Skin of body (tissue), 2 donors: ENCODE results near the gene NPIPB6. TPM values are rescaled to one million over a fixed set of nuclear protein-coding genes. Genes with fewer than 3 reads are reported as not detected.

Source experiments
- DNase-seq: peaks from one replicate; lab custom pipeline; 2025; lab: John Stamatoyannopoulos, UW
- total RNA-seq: library from RNA; depleted of rRNA; stranded (reverse); fragments of >200 nt; gene quantifications from one replicate; pipeline ENCODE4 v1.2.3, GENCODE V29; 2014

NPIPB6 gene
- total RNA-seq, 1 donor from 2014 or later: 1.9 TPM

DNA sequence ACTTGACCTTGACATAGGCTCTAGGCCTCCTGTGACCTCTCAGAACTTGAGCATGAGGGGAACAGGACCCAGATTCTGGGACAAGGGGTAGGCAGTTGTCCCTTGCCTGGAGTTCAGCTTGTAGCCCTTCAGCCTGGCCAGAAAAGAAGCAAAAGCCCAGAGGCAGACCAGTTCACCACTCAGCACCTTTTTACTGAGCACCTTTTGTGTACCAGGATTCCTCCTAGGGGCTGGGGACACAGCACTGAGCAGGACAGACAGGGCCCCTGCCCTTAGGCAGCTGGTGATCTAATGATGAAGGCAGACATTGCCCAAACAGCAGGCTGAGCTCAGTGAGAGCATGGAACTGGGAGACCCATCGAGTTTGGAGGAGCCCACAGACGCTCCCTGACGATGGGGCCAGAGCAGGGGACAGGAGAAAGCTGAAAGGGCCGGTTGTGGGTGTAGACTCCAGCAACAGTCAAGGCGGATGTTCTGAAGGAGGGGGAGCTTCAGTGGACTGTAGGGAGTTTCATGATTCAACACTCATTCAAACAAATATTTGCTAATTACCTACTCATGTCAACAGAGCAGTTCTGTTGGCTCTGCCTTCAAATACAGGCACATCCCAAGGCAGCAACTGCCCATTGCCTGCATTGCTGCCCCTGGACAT lies 38.9 kb downstream of the NPIPB6 start:
- DNase-seq: no peak

DNA sequence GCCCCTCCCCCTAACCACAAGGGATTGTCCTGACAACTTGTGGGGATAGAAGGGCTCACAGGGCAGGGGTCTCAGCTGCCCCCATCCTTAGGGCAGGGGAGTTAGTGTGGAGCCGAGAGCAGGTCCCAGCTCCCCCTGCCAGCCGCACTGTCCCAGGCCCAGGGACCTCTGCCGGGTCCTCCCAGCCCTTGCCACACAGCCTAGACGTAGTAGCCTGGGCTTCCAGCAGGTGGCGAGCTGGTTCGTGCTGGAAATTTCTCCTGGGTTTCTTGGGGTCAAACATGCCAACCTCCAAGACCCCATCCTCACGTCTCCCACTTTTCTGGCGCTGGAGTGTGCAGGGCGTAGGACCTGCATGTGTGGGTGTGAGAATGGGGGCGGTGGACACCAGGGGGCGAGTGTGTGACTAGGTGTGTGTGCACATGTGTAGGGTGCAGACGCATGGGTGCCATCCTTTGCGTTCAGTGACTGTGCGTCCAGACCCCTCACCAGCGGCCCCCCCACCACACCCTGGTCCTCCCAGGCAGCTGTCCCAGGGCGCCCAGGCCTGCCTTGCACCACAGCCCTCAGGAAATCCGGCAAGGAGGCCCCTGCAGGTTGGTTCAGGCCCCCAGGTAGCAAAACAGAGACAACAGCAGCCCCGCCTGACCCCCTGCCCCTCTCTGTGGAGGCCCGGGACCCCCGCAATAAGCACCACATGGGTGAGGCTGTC lies 41.5 kb downstream of the NPIPB6 start:
- DNase-seq: no peak

DNA sequence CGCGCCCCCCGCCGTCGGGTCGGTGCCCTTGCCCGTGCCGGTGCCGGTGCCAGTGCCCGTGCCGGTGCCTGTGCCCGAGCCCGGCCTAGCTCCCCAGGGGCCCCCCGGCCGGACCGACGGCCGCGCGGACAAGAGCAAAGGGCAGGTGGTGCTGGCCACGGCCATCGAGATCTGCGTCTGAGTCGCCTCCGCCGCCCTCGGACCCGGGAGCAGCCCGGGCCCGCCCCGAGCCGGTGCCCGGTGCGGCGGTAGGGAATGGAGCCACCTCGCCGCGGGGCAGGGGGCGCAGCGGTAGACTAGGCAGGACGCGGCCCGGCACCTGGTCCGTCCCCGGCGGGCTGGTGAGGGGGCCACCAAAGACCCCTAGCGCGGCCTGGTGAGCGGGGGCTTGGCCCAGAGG lies 42.6 kb downstream of the NPIPB6 start:
- DNase-seq: no peak

DNA sequence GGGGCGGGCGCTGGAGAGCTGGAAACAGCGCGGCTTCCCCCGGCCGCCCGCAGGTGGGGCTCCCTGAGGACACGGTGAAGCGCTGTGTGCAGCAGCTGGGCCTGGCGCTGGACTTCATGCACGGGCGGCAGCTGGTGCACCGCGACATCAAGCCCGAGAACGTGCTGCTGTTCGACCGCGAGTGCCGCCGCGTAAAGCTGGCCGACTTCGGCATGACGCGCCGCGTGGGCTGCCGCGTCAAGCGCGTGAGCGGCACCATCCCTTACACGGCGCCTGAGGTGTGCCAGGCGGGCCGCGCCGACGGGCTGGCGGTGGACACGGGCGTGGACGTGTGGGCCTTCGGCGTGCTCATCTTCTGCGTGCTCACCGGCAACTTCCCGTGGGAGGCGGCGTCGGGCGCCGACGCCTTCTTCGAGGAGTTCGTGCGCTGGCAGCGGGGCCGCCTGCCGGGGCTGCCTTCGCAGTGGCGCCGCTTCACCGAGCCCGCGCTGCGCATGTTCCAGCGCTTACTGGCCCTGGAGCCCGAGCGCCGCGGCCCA lies 43.2 kb downstream of the NPIPB6 start:
- DNase-seq: no peak

DNA sequence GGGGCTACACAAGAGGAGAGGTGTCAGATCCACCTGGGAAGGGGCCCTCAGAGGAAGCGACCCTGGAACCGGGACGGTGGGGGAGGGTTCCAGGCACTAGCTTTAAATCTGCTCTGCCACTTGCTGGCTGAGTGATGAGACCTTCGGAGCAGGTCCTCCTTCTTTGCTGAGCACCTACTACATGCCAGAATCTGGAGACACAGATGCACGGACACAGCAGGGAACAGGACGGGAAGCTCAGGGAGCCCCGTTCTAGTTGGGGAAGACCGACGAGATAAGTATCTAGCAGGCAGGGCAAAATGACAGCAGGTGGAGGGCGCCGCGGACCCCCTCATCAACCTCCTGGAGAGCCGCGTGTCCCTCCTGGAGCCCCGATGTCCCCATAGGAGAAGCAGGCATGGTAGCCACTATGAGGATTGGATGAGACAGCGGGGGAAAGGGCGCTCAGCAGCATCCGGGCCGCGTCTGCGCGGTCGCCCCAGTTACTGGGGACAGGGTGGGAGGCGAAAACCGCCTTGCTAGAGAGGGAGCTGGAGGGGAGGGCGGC lies 43.8 kb downstream of the NPIPB6 start:
- no peak for DNase-seq

DNA sequence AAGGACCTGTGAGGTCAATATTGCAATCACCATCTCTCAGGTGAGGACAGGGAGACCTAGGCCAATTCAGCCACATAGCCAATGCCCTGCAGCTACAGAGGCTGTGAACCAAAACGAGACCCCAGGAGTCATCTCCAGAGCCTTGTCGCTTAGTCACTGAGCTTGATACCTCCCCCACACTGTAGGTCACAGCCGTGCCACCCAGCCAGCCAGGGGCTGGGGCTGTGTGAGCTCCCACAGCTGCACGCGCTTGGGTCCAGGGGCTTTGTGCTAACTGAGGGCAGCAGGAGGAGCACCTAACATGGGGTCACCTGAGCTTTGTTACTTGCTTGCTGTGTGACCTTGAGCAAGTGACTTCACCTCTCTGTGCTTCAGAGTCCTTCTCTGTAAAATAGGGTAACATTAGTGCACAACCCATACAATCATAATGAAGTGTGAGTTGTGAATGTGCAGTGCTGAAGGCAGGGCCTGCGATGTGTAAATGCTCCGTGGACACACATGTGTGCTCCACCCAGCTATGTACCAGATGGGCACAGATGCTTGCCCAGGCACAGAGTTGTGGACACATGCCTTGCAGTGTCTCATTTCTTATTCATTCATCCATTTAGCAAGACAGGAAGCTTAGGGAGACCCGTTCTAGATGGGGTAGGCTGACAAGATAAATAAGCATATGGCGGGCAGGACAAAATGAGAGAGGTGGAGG lies 45.1 kb downstream of the NPIPB6 start:
- no peak for DNase-seq

DNA sequence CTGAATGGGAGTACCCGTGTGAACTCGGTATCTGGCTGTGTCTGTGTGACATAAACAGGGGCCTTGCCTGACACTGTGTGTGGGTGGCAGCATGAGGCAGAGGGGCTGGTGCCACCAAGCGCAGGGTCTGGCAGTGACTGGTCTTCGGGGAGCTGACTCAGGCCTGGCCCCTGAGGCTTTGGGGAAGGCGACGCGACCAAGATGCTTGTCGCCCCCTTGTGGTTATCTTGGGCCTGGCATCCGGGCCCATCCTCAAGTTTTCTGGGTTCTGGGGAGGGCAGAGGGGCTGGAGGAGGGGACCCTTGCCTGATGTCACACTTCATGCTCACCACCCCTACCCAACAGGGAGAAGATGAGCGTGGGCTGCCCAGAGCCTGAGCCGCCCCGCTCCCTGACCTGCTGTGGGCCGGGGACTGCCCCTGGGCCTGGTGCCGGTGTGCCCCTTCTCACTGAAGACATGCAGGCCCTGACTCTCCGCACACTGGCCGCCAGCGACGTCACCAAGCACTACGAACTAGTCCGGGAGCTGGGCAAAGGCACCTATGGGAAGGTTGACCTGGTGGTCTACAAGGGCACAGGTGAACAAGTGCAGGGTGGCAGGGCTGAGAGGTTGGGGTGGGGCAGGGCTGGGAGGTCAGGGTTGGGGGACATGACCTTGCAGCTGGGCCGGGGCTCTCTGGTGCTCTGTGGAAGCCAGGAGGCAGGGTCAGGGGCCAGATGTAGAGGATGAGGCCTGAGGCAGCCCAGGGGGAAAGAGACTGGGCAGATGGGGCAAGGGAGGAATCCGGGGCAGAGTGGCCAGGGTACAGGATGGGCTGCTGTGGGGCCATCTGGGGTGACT lies 46.0 kb downstream of the NPIPB6 start:
- no peak for DNase-seq

DNA sequence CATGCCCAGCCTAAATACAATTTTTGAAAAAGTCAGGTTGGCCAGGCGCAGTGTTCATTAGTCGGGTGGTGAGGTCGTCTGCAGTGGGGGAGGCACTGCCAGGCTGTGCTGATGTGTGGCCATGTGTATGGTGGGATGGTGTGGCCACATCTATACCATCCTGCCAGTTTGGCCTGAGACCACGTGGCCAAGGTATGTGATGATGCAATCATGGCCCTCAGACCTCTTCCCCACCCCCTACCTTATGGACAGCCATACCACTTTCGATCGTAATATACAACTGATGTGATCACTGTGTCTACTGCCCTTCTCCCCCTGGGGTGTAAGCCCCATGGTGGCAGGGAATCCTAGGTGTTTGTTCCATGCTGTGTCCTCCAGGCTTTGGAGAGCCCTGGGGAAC lies 47.3 kb downstream of the NPIPB6 start:
- no peak for DNase-seq

DNA sequence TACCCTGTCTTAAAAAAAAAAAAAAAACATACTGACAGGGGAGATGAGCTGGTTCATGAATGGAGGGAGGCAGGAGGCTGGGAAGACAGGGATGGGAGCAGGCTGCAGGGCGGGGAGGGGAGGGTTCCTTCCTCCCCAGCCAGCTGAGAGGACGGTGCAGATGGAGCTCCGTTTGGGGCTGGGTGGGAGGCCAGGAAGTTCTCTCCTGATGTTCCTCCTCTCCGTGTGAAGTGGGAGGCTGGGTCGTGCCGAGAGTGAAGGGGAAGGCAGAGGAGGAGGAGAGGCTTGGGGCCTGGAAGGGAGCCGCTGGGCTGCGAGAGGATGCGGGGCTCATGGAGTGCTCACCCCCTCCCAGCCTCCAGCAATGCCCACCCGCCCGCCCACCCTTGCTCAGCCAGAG lies 49.7 kb downstream of the NPIPB6 start:
- DNase-seq: no peak

DNA sequence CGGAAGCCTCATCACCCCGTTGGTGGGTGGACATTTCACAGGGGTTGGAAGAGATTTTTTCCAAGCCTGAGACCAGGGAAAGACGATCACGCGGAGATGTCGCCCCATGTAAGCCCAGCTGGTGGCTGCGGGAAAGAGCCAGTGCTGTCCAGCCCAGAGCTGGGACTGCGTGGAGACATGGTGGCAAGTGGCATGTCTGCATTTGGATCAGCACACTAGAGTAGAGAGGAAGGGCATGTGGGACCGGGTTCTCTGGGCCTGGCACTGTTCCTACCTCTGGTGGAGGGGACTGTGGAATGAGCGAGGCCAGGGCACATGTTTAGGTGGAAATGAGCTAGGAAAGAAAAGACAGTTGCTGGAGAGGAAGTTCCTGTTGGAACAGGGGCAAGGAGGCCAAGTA lies 51.0 kb downstream of the NPIPB6 start:
- no peak for DNase-seq

DNA sequence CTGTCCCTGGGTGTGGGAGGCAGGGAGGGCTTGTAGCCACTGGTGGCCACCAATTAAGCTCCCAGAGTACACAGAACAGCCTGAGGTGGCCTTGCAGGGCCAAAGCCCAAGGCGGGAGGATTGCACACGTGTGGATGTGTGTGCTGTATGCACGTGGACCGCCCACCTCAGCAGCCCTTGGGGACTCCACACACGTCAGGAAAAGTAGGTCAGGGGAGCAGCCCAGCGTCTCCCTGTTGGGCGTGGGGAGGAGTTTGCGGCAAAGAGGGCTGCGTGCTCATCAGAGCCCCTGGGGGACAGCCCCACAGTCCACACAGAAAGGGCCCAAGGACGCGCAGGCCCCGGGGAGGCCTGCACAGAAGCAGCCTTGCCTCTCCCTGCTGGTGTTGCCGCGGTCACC lies 51.4 kb downstream of the NPIPB6 start:
- no peak for DNase-seq

DNA sequence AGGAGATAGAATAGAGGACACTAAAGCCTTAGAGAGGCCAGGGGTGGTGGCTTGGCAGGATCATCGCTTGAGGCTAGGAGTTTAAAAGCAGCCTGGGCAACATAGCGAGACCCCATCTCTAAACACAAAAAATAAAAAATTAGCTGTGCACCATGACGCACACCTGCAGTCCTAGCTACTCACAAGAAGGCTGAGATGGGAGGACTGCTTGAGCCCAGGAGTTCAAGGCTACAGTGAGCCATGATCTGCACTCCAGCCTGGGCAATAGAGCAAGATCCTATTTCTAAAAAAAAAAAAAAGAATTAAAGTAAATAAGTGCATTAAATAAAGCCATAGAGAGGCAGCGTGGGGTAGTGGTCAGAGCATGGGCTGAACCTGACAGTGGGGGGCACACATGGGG lies 51.9 kb downstream of the NPIPB6 start:
- DNase-seq: no peak

DNA sequence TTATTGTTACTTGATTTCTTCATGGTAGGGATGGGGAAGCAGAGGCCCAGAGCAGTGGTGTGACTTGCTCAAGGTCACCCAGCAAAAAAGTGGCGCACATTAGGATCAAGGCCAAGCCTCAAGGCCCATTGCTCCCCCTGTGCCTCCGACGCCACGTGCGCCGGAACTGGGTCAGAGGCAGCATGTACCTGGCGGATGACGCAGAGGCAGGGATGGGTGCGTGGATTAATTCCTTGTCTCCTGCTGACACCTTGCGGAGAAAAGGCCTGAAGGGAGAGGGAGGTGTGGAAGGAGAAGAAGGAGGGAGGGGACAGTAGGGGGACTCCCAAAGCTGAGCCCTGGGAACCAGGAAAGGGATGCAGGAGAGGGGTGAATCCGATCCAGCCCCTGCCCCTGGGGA lies 52.5 kb downstream of the NPIPB6 start:
- DNase-seq: no peak

DNA sequence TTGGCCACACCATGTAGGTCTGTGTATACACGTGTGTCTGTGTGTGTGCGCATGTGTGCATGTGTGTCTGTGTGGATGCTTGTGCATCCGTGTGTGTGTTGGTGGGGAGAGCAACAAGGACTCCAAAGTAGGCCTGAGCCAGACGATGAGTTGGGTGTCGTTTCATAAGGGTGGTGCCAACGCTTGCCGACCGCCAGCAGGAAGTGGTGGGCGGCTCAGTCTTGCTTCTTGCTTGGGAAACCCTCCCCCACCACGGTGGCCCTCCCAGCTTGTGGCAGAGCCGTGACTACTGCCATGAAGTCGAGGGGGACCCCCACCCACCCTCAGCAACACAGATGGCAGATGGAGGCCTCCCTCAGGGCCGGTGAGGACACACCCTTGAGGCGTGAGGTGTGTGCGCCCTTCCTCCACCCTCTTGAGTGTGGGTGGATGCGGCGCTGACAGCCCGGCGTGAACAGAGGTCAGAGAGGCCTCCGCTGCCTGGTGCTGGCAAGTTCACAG lies 53.4 kb downstream of the NPIPB6 start:
- no peak for DNase-seq

DNA sequence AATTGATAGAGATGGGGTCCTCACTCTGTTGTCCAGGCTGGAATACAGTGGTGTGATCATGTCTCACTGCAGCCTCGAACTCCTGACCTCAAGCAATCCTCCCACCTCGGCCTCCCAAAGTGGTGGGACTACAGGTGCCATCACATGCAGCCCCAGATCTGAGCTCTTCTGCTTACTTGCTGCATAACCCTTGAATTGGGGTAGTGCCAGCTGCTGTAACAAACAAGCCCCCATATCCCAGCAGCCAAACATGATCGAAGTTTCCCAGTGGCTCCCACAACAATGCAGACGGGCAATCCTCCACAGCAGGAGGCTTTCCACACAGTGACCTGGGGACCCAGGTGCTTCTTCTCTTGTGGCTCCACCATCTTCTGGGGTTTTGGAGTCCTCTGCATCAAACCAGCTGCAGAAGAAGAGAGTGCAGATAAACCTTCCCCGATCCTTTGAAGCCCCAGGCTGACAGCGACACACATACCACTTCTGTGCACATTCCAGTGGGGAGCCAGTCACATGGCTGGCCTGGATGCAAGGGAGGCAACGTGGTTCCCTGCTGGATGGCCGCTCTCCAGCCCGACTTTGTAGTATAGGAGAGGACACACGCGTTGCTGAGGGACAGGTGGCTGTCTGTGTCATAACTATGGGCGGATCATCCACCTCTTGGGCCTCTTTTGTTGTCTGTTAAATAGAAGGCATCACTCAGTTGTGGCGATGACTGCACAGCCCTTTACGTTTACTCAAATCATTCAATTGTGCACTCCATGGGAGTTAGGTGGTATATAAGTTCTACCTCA lies 54.3 kb downstream of the NPIPB6 start:
- no peak for DNase-seq

DNA sequence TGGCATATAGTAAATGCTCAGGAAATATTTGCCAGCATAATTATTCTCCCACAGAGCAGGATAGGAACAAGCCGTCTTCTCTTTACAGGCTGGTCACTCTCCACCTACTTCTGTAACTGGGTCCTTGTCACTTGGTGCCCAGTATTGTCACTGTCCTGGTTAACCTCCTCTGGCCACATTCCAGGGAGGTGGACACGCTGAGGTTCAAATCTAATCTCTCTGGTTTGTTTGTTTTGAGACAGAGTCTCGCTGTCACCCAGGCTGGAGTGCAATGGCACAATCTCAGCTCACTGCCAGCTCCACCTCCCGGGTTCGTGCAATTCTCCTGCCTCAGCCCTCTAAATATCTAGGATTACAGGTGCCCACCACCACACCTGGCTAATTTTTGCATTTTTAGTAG lies 55.4 kb downstream of the NPIPB6 start:
- DNase-seq: no peak

DNA sequence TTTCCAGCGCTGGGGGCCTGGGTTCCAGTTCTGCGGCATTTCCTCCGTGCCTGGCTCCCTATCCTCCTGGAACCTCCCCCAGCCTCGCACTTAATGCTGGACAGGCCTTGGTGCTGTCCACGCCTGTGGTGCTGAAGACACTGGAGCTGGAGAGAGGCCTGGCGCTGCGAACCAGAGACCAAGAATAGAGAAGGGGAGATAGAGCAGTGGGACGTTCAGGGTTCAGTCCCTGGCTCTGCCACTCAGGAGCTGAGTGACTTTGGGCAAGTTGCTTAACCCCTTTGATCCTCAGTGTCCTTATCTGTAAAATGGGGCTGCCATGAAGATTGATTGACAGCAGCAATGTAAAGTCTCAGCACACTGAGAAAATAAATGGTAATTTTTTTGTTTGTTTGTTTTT lies 59.1 kb downstream of the NPIPB6 start:
- no peak for DNase-seq

DNA sequence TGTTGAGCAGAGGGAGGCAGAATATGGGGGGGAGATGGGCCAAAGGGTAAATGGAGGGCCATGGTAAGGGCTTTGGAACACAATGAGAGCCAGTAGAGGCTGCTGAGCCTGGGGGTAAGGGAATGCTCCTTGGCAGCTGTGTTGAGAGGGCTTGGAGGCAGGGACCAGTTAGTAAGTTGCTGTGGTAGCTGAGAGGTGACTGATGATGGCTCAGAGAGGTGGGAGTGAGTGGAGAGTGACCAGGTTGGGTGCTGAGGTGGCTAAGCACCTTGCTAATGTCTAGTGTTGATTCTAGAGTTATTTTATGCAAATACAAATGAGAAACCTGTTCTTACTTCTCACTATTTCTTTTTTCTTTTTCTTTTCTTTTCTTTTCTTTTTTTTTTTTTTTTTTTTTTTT lies 60.2 kb downstream of the NPIPB6 start:
- DNase-seq: no peak

DNA sequence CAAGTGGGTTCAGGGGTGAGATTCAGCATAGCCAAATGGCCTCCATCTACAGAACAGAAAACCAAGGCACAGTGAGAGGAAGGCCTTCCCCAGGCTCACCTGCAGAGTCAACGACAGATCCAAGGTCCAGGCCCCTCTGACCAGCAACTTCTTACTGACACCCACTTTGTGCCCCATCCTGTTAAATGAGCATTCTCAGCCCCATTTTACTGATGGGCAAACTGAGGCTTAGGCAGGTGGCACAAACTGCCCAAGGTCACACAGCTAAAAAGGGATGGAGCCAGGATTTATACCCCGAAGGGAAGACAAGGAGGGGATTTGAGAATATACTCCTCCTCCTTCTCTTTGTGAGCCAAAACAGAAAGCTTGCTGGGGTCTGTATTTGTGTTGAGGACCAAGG lies 61.7 kb downstream of the NPIPB6 start:
- DNase-seq: no peak

DNA sequence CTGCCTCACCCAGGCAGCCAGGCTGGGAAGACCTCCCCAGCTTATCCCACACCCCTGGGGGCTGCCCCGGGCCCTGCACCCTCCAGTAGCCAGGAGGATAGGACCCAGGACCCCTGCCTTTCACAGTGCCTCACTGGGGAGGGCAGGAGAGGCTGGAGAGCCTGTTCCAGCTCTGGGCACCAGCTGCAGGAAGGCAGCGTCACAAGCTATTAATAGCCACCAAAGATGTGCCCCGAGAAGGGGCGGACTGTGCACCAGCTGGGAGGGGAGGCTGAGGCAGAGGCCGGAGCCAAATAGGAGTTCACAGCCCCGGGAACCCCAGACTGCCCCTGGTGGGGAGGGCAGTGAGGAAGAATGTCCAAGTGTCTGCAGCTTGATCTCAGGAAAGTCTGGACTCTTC lies 62.2 kb downstream of the NPIPB6 start:
- no peak for DNase-seq
